Epidermal melanocyte (primary cell): Measurements from ENCODE around the gene ZFP36L1.

Source experiments
- DNase-seq: peaks from one replicate; pipeline ENCODE4 v3.0.0; 2011; ENCODE audit warnings: low spot score; ENCODE audit not compliant: insufficient read length

Gene ZFP36L1

GRCh38 chr14:68796418-68797101 lies 3.7 kb upstream of the ZFP36L1 start:
- DNase-seq = no peak

GRCh38 chr14:68795597-68796417 lies 2.9 kb upstream of the ZFP36L1 start:
- DNase-seq = no peak

- no peak for DNase-seq
Observed at GRCh38 chr14:68794851-68795596, 2.2 kb upstream of the ZFP36L1 start.

GRCh38 chr14:68794130-68794850 lies 1.4 kb upstream of the ZFP36L1 start:
- no peak for DNase-seq

- no peak for DNase-seq
Observed at GRCh38 chr14:68793734-68794129, 865 bp upstream of the ZFP36L1 start.

- DNase-seq = no peak
Observed at GRCh38 chr14:68792678-68792978, 239 bp downstream of the ZFP36L1 start.

GRCh38 chr14:68791902-68792677 lies 777 bp downstream of the ZFP36L1 start:
- DNase-seq = no peak

GRCh38 chr14:68791078-68791901 lies 1.6 kb downstream of the ZFP36L1 start:
- DNase-seq = no peak

- DNase-seq = no peak
Observed at GRCh38 chr14:68790644-68791077, 2.2 kb downstream of the ZFP36L1 start.

GRCh38 chr14:68789821-68790643 lies 2.8 kb downstream of the ZFP36L1 start:
- no peak for DNase-seq

- DNase-seq = no peak
Observed at GRCh38 chr14:68788996-68789820, 3.7 kb downstream of the ZFP36L1 start.

GRCh38 chr14:68788275-68788995 lies 4.4 kb downstream of the ZFP36L1 start:
- DNase-seq = no peak

- DNase-seq = no peak
Observed at GRCh38 chr14:68787092-68787992, 5.5 kb downstream of the ZFP36L1 start.

GRCh38 chr14:68786491-68787091 lies 6.3 kb downstream of the ZFP36L1 start:
- no peak for DNase-seq

GRCh38 chr14:68785534-68786490 lies 7.1 kb downstream of the ZFP36L1 start:
- DNase-seq = no peak
